Spleen (tissue), 11 donors: ENCODE measurements around the gene GHRHR. TPM values are rescaled to one million over a fixed set of nuclear protein-coding genes. Genes with fewer than 3 reads are reported as not detected.
A peak's percentile ranks its signal among the peaks of the same experiment; 100 is the strongest.

ENCODE experiments used
- DNase-seq: peaks from one replicate; pipeline ENCODE4 v3.0.0-alpha.2; 2020
- H3K27ac ChIP-seq, 8 donors: fragments of 200-600 bp; sonication (generic) in 7 of 8; 1 replicate in 4 of 8; 2 replicates in 4 of 8; pipeline versions ENCODE4 v1.5.0 to v1.8.0; 2016 to 2021; ENCODE audit warnings: inconsistent platforms in 4 of 8, mild to moderate bottlenecking in 4 of 8, moderate library complexity in 1 of 8
- H3K27me3 ChIP-seq, 7 donors: fragments of 200-600 bp; sonication (generic) in 6 of 7; replicated peaks in 1 of 7; 1 replicate in 4 of 7; 2 replicates in 3 of 7; pipeline versions ENCODE4 v1.5.0 to v1.8.0; 2016 to 2021; ENCODE audit warnings: inconsistent platforms in 3 of 7, mild to moderate bottlenecking in 1 of 7
- H3K36me3 ChIP-seq, 6 donors: fragments of 200-600 bp; sonication (generic) in 5 of 6; 1 replicate in 4 of 6; 2 replicates in 2 of 6; pipeline versions ENCODE4 v1.5.0 to v1.8.0; 2016 to 2021; ENCODE audit warnings: inconsistent platforms in 2 of 6
- H3K4me1 ChIP-seq, 6 donors: fragments of 200-600 bp; sonication (generic) in 5 of 6; 1 replicate in 3 of 6; 2 replicates in 3 of 6; pipeline versions ENCODE4 v1.5.0 to v1.8.0; 2016 to 2021; ENCODE audit warnings: inconsistent platforms in 3 of 6
- H3K4me3 ChIP-seq, 8 donors: fragments of 200-600 bp; sonication (generic) in 7 of 8; 1 replicate in 4 of 8; 2 replicates in 4 of 8; pipeline versions ENCODE4 v1.5.0 to v1.8.0; 2016 to 2021; ENCODE audit warnings: inconsistent platforms in 4 of 8, mild to moderate bottlenecking in 4 of 8, moderate library complexity in 2 of 8
- H3K9me3 ChIP-seq, 8 donors: fragments of 200-600 bp; sonication (generic) in 7 of 8; 1 replicate in 4 of 8; 2 replicates in 4 of 8; pipeline versions ENCODE4 v1.5.0 to v1.8.0; 2016 to 2021; ENCODE audit warnings: inconsistent platforms in 4 of 8
- POLR2A ChIP-seq, 3 donors: fragments of 450-650 bp; IDR thresholded peaks; one replicate each; pipeline ENCODE4 v1.5.1; 2017; ENCODE audit warnings: antibody characterized with exemption in 3 of 3, mild to moderate bottlenecking in 1 of 3
- POLR2AphosphoS5 ChIP-seq, 3 donors: sonication (generic); formaldehyde crosslinking; IDR thresholded peaks; one replicate each; pipeline ENCODE4 v1.5.1; 2017; ENCODE audit warnings: antibody characterized with exemption in 3 of 3
- WGBS, 5 donors: extraction: QIAGEN DNeasy Blood & Tissue Kit in 3 of 5; methylation state at CpG; one replicate each; pipeline versions ENCODE4 v1.1.5 to v1.1.7; 2013 to 2018; 5-methylcytosine and 5-hydroxymethylcytosine counted together
- intact Hi-C: fragments of 100-400 bp; cut with DNase I; formaldehyde crosslinking; loops from one replicate; pipeline ENCODE4 v1.15.0; 2023; ENCODE audit warnings: low total_unique reads
- polyA plus RNA-seq, 3 donors: library from polyadenylated mRNA; stranded (reverse); fragments of 200-250 nt; gene quantifications; one replicate each; pipeline ENCODE4 v1.2.1, GENCODE V29; 2013
- total RNA-seq, 7 donors: library from RNA; depleted of rRNA in 3 of 7; stranded (reverse); fragments of >200 nt in 3 of 7; fragmentation: NEBNext Ultra II Directional in 4 of 7; extraction: Animal tissue kit (Norgen Biotek cat#: 25700) in 4 of 7; gene quantifications; one replicate each; pipeline versions ENCODE4 v1.1.0 to v1.2.1, GENCODE V29; 2016 to 2021
- TF ChIP-seq, protein P1 (sequence below), 11 experiments: fragments of 200-600 bp in 7 of 11; fragments of 450-650 bp in 4 of 11; sonication (generic) in 4 of 11; IDR thresholded peaks in 8 of 11; conservative IDR thresholded peaks in 3 of 11; 1 replicate in 7 of 11; 2 replicates in 4 of 11; pipeline versions ENCODE4 v1.4.0 to v1.8.0; 2016 to 2021; ENCODE audit warnings: antibody characterized with exemption in 11 of 11, inconsistent platforms in 4 of 11, mild to moderate bottlenecking in 1 of 11
- donor health status: healthy with polysubstance abuse.
- donor health status: DM: no; HTN: no; CAD: no; lungs with moderate emphysema.
- donor health status: DM: no; HTN: no; CAD: no.
- donor health status: Bipolar disorder and iron deficiency.
- donor health status: healthy.
- donor health status: DM: no; HTN: no; CAD: no.
- donor health status: DM: yes; HTN: yes; CAD: no.

GHRHR gene
- total and polyA plus RNA-seq, 10 donors, result not detected

DNA sequence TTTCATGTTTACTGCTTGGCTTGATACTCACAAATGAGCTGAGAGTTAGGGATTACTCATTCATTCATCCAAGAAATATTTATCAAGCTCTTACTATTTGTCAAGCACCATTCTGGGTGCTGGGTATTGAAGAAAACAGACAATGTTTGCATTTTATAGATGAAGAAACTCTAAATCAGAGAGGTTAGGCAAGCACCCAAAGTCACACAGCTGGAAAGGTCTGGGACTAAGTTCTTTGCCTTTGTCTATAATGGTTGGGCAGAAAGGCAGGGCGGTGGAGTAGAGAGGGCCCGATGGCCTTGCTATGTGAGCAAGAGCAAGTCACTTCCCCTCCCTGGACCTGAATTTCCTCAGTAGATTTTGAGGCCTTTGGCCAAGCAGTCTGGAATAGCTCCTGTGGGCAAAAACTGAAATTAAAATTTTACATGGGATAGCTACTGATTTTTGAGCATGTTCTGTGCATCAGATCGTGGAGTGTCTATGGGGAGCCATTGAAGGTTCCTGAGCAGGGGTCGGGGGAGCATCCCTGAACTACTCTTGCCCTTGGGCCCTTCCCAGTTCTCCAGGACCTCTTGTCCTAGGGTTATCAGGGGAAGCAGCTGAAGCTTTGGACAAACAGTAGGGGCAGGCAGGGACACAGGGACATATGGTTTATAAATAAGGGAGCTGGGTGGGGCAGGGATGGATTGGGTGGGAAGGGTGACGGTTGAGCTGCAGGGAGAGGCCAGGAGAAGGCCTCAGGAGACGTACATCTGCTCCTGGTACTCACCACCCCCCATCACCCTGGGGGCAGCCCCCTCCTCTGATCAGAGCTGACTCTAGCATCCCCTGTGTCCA lies 28.8 kb upstream of the GHRHR start:
- no peak overlapping the region for H3K4me3 ChIP-seq
- WGBS, 5 donors, result 59 to 83% (median 75%) methylated on average over 6 of the region's 6 CpGs
- H3K4me1 ChIP-seq, result peaks cover 0 to 7% (median 4%) of the 10 kb centered on the region in 6 donors
- H3K9me3 ChIP-seq, result no peaks in the 10 kb centered on the region
- no peak overlapping the region for H3K27ac ChIP-seq
- H3K27me3 ChIP-seq, result peaks cover 0 to 37% (median 17%) of the 10 kb centered on the region in 7 donors
- intact Hi-C loops, result no loop called here
- TF ChIP-seq, protein P1, sequence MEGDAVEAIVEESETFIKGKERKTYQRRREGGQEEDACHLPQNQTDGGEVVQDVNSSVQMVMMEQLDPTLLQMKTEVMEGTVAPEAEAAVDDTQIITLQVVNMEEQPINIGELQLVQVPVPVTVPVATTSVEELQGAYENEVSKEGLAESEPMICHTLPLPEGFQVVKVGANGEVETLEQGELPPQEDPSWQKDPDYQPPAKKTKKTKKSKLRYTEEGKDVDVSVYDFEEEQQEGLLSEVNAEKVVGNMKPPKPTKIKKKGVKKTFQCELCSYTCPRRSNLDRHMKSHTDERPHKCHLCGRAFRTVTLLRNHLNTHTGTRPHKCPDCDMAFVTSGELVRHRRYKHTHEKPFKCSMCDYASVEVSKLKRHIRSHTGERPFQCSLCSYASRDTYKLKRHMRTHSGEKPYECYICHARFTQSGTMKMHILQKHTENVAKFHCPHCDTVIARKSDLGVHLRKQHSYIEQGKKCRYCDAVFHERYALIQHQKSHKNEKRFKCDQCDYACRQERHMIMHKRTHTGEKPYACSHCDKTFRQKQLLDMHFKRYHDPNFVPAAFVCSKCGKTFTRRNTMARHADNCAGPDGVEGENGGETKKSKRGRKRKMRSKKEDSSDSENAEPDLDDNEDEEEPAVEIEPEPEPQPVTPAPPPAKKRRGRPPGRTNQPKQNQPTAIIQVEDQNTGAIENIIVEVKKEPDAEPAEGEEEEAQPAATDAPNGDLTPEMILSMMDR (IDR thresholded peaks at IDR 0.05 in 8 of 11, conservative IDR thresholded peaks at IDR 0.05 in 3 of 11), result no peak
- TF ChIP-seq POLR2AphosphoS5 (IDR thresholded peaks at IDR 0.05) (no peak), POLR2A (IDR thresholded peaks at IDR 0.05) (no peak)
- no peaks in the 10 kb centered on the region for H3K36me3 ChIP-seq
- DNase-seq, result peak; percentile 53

DNA sequence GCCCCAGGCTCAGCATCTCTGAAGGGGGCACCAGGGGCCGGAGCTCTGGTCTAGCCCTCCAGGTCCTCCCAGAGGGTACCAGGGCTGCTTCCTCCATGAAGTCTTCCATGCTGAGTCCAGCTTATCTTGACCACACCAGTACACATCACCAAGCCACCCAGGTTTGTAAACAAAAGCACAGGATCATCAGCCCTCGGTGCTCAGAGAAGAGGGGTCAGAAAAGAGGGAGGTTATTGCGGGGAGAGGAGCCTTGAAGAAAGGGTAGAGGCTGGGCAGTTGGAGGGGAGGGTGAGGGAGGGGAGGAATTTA lies 28.2 kb upstream of the GHRHR start:
- H3K9me3 ChIP-seq, result no peaks in the 10 kb centered on the region
- WGBS, 5 donors, result 82 to 98% (median 88%) methylated on average over 3 of the region's 3 CpGs
- no peak for DNase-seq
- no peak overlapping the region for H3K4me3 ChIP-seq
- H3K4me1 ChIP-seq, result peaks cover 0 to 7% (median 4%) of the 10 kb centered on the region in 6 donors
- H3K27ac ChIP-seq, result no peak overlapping the region
- intact Hi-C loops, result no loop called here
- H3K36me3 ChIP-seq, result no peaks in the 10 kb centered on the region
- peaks cover 0 to 41% (median 18%) of the 10 kb centered on the region in 7 donors for H3K27me3 ChIP-seq
- TF ChIP-seq, protein P1 (IDR thresholded peaks at IDR 0.05 in 8 of 11, conservative IDR thresholded peaks at IDR 0.05 in 3 of 11), result no peak
- TF ChIP-seq POLR2AphosphoS5 (IDR thresholded peaks at IDR 0.05) (no peak), POLR2A (IDR thresholded peaks at IDR 0.05) (no peak)

DNA sequence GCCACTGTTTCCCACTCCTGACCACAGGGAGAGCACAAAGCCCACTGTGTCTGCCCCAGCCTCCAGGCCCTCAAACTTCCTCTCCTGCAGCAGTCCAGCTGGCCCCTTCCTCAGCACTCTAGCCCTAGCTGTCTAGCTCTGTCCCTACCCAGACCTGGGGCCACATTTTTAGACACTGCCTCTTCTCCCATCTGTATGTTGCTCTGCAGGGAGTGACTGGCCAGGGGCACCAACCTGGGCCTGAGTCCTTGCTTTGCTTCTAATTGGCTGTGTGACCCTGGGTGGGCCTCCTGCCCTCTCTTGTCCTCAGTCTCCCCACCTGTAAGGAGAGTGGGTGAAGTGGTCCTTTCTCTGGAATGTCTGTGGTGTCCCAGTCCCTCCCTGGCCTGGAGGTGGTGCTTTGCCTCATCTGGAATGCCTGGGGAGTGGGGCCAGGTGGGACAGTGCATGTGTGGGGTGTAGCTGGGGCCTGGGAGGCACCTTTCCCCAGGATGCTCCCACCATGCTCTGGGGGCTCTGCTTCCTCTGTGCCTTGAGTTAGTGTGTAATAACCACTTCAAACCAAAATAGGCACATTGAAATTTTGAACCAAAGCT lies 27.0 kb upstream of the GHRHR start:
- Histone ChIP-seq H3K27me3 (peaks cover 0 to 51% (median 18%) of the 10 kb centered on the region in 7 donors), H3K9me3 (no peaks in the 10 kb centered on the region), H3K36me3 (no peaks in the 10 kb centered on the region), H3K4me3 (no peak overlapping the region), H3K27ac (no peak overlapping the region), H3K4me1 (peaks cover 0 to 7% (median 4%) of the 10 kb centered on the region in 6 donors)
- TF ChIP-seq POLR2A (IDR thresholded peaks at IDR 0.05), result no peak
- TF ChIP-seq, protein P1 (IDR thresholded peaks at IDR 0.05 in 8 of 11, conservative IDR thresholded peaks at IDR 0.05 in 3 of 11), result no peak
- no peak for TF ChIP-seq POLR2AphosphoS5 (IDR thresholded peaks at IDR 0.05)
- intact Hi-C loops, result no loop called here
- peak; percentile 52 for DNase-seq

DNA sequence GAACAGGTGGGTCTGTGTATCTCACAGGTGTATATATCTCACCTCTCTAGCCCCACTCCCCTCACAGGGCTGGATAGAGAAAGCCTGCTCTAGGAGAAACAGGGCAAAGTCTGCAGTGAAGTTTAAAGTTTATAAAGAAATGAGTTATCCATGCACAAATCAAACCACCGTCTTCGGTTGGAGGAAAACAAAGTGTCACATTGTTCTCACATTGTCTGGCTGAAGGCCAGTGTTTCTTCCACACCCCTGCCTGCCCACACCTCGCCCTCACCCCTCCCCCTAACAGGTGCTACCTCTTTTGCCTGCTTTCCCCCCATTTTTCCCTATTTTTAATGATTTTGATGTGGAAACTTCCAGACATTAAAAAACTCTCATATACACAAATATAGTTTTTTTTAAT lies 26.3 kb upstream of the GHRHR start:
- TF ChIP-seq, protein P1 (IDR thresholded peaks at IDR 0.05 in 8 of 11, conservative IDR thresholded peaks at IDR 0.05 in 3 of 11), result no peak
- TF ChIP-seq POLR2A (IDR thresholded peaks at IDR 0.05), result no peak
- TF ChIP-seq POLR2AphosphoS5 (IDR thresholded peaks at IDR 0.05), result no peak
- peaks cover 0 to 7% (median 4%) of the 10 kb centered on the region in 6 donors for H3K4me1 ChIP-seq
- peaks cover 0 to 56% (median 18%) of the 10 kb centered on the region in 7 donors for H3K27me3 ChIP-seq
- H3K27ac ChIP-seq, result no peak overlapping the region
- H3K9me3 ChIP-seq, result no peaks in the 10 kb centered on the region
- no peak for DNase-seq
- no peak overlapping the region for H3K4me3 ChIP-seq
- 37 to 53% (median 49%) methylated on average over 3 of the region's 3 CpGs for WGBS, 5 donors
- intact Hi-C loops, result no loop called here
- no peaks in the 10 kb centered on the region for H3K36me3 ChIP-seq
